Heart left ventricle (tissue), 16 donors: Measurements from ENCODE around the gene CCSER1. TPM values are rescaled to one million over a fixed set of nuclear protein-coding genes. Genes with fewer than 3 reads are reported as not detected.

Source experiments
- ATAC-seq, 4 donors: fragments of 200-7000 bp; cut with Tn5 transposase; one replicate each; pipeline ENCODE4 v1.9.1; 2020 to 2022; ENCODE audit warnings: moderate library complexity in 4 of 4, mild to moderate bottlenecking in 3 of 4, moderate number of reproducible peaks in 1 of 4
- DNase-seq, 5 donors: peaks; one replicate each; pipeline ENCODE4 v3.0.0-alpha.2; 2020
- H3K27ac ChIP-seq, 12 donors: fragments of 200-600 bp; sonication (generic) in 4 of 12; one replicate each; pipeline versions ENCODE4 v1.5.0 to v1.8.0; 2016 to 2022; ENCODE audit warnings: mild to moderate bottlenecking in 2 of 12
- H3K27me3 ChIP-seq, 9 donors: fragments of 200-600 bp; sonication (generic) in 2 of 9; one replicate each; pipeline versions ENCODE4 v1.5.1 to v1.8.0; 2016 to 2022; ENCODE audit warnings: mild to moderate bottlenecking in 3 of 9
- H3K36me3 ChIP-seq, 9 donors: fragments of 200-600 bp; sonication (generic) in 2 of 9; one replicate each; pipeline versions ENCODE4 v1.5.0 to v1.8.0; 2018 to 2022; ENCODE audit warnings: mild to moderate bottlenecking in 2 of 9
- H3K4me1 ChIP-seq, 12 donors: fragments of 200-600 bp; sonication (generic) in 4 of 12; one replicate each; pipeline versions ENCODE4 v1.5.0 to v1.8.0; 2016 to 2022; ENCODE audit warnings: mild to moderate bottlenecking in 3 of 12
- H3K4me3 ChIP-seq, 12 donors: fragments of 200-600 bp; sonication (generic) in 4 of 12; one replicate each; pipeline versions ENCODE4 v1.5.0 to v1.8.0; 2017 to 2022; ENCODE audit warnings: mild to moderate bottlenecking in 9 of 12, moderate library complexity in 4 of 12
- H3K9me3 ChIP-seq, 12 donors: fragments of 200-600 bp; sonication (generic) in 4 of 12; one replicate each; pipeline versions ENCODE4 v1.5.0 to v1.8.0; 2016 to 2022; ENCODE audit warnings: mild to moderate bottlenecking in 1 of 12
- POLR2A ChIP-seq, 2 donors: fragments of 450-650 bp; IDR thresholded peaks; one replicate each; pipeline ENCODE4 v1.6.1; 2017; ENCODE audit warnings: antibody characterized with exemption in 2 of 2, mild to moderate bottlenecking in 2 of 2, moderate library complexity in 2 of 2
- WGBS, 4 donors: extraction: QIAGEN DNeasy Blood & Tissue Kit in 2 of 4; methylation state at CpG; one replicate each; pipeline versions ENCODE4 v1.1.5 to v1.1.7; 2013 to 2018; 5-methylcytosine and 5-hydroxymethylcytosine counted together
- intact Hi-C, 10 donors: fragments of 100-400 bp; cut with DNase I; formaldehyde crosslinking; loops; one replicate each; pipeline versions ENCODE4 v1.11.1 to v1.14.2; 2022
- polyA plus RNA-seq, 2 donors: library from polyadenylated mRNA; stranded (reverse); fragments of 200-250 nt; gene quantifications; one replicate each; pipeline ENCODE4 v1.2.3, GENCODE V29; 2013
- total RNA-seq, 9 donors: library from RNA; depleted of rRNA in 2 of 9; stranded (reverse); fragments of >200 nt in 2 of 9; fragmentation: NEBNext Ultra II Directional in 3 of 9; extraction: Animal tissue kit (Norgen Biotek cat#: 25700) in 3 of 9; gene quantifications; one replicate each; pipeline versions ENCODE4 v1.1.0 to v1.2.4, GENCODE V29; 2016 to 2023
- TF ChIP-seq, protein P1 (sequence below), 12 donors: fragments of 200-600 bp; sonication (generic) in 4 of 12; IDR thresholded peaks; one replicate each; pipeline versions ENCODE4 v1.5.0 to v1.8.0; 2018 to 2022; ENCODE audit warnings: antibody characterized with exemption in 12 of 12, mild to moderate bottlenecking in 5 of 12
- donor health status: ischemic (EF 13 %, LVEDD 7.1; RV severe dilation, severe dysfunction).
- donor health status: healthy with polysubstance abuse.
- donor health status: DM: no; HTN: yes; CAD: no.
- donor health status: DM: no; HTN: no; CAD: no.
- donor health status: ischemic (EF 25% LVEDD 6.9; RV normal size, moderate dysfunction).
- donor health status: ischemic (EF 25% LVEDD 5.7; RV mildly dilated, moderate dysfunction).
- donor health status: healthy.
- donor health status: DM: yes; HTN: yes; CAD: no.
- donor health status: ischemic (EF 35%, LVEDD 5.7; RV mildly dilated, moderate dysfunction).
- donor health status: nonischemic (EF 11% LVEDD 7.7; RV severe dilation, severe dysfunction).
- donor health status: DM: yes; HTN: yes; CAD: no.
- donor health status: PGD.
- donor health status: ischemic (EF 29% LVEDD 5.4; RV normal size, mild dysfunction).
- donor health status: nonischemic (EF 23%, LVEDD 6.1; RV moderate dilation, normal function).

Gene CCSER1
- total and polyA plus RNA-seq, 11 donors = 2.5 to 15.8 (median 12.2) TPM

DNA sequence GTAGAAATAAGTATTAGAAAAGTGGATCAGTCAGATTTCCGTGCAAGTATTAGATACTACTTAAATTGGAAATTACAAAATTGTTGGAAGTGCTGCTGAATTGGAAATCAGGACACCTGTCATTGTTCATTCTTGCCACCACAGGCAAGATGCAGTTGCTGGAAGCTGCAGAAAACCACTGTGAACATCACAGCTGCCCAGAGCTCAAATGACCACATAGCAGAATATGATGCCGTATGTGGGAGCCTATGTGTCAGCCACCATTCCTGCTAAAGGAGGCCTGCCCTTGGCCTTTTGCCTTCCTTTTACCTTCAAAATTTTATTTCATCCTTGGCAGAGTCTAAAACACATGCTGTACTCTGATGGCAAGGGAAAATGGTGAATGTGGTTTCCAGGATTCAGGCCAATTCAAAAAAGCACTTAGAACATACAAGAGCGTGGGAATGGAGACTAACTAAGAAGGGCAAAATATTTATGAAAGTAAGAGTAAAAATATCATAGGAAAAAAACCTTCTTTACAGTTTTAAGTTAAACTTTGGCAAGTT, 1171.0 kb downstream of the CCSER1 start:
- intact Hi-C loops = no loop called here
- TF ChIP-seq POLR2A (IDR thresholded peaks at IDR 0.05) = no peak
- TF ChIP-seq, protein P1, sequence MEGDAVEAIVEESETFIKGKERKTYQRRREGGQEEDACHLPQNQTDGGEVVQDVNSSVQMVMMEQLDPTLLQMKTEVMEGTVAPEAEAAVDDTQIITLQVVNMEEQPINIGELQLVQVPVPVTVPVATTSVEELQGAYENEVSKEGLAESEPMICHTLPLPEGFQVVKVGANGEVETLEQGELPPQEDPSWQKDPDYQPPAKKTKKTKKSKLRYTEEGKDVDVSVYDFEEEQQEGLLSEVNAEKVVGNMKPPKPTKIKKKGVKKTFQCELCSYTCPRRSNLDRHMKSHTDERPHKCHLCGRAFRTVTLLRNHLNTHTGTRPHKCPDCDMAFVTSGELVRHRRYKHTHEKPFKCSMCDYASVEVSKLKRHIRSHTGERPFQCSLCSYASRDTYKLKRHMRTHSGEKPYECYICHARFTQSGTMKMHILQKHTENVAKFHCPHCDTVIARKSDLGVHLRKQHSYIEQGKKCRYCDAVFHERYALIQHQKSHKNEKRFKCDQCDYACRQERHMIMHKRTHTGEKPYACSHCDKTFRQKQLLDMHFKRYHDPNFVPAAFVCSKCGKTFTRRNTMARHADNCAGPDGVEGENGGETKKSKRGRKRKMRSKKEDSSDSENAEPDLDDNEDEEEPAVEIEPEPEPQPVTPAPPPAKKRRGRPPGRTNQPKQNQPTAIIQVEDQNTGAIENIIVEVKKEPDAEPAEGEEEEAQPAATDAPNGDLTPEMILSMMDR (IDR thresholded peaks at IDR 0.05) = no peak
- WGBS, 4 donors = 82 to 89% (median 85%) methylated on average over 3 of the region's 3 CpGs
- Histone ChIP-seq H3K4me3 (no peak overlapping the region), H3K36me3 (no peaks in the 10 kb centered on the region), H3K27me3 (no peaks in the 10 kb centered on the region), H3K4me1 (no peaks in the 10 kb centered on the region), H3K9me3 (no peaks in the 10 kb centered on the region), H3K27ac (no peak overlapping the region)
- ATAC-seq (no peak), DNase-seq (no peak)

DNA sequence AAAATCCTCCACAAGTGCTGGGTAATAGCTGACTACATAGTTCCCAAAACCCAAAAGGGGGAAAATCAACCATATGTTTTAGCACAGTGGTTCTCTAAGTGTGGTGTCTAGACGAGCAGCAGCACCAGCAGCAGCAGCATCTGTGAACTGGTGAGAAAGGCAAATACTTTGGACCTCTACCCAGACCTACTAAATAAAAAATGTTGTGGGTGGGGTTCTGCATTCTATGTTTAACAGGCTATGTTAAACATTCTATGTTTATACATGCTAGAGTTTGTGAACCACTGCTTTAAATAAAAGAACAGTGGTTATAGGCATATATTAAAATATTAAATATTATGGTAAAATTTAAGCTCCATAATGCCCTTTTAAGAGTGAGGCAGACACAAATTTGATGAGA, 1171.6 kb downstream of the CCSER1 start:
- H3K4me1 ChIP-seq = no peaks in the 10 kb centered on the region
- no peaks in the 10 kb centered on the region for H3K9me3 ChIP-seq
- H3K27ac ChIP-seq = no peak overlapping the region
- no peak for ATAC-seq
- no peak overlapping the region for H3K4me3 ChIP-seq
- no peak for TF ChIP-seq POLR2A (IDR thresholded peaks at IDR 0.05)
- TF ChIP-seq, protein P1 (IDR thresholded peaks at IDR 0.05) = no peak
- intact Hi-C loops = no loop called here
- no peaks in the 10 kb centered on the region for H3K27me3 ChIP-seq
- WGBS, 4 donors = 46 to 64% (median 50%) methylated on average over 1 of the region's 1 CpG
- no peak for DNase-seq
- no peaks in the 10 kb centered on the region for H3K36me3 ChIP-seq

- no peak for ATAC-seq
- Histone ChIP-seq H3K27ac (no peak overlapping the region), H3K27me3 (no peaks in the 10 kb centered on the region), H3K9me3 (no peaks in the 10 kb centered on the region), H3K36me3 (no peaks in the 10 kb centered on the region), H3K4me3 (no peak overlapping the region), H3K4me1 (no peaks in the 10 kb centered on the region)
- intact Hi-C loops = no loop called here
- TF ChIP-seq, protein P1 (IDR thresholded peaks at IDR 0.05) = no peak
- TF ChIP-seq POLR2A (IDR thresholded peaks at IDR 0.05) = no peak
- no peak for DNase-seq
- WGBS, 4 donors = 66 to 73% (median 68%) methylated on average over 2 of the region's 2 CpGs
Measured at GRCh38 chr4:91302120-91302519, 1174.9 kb downstream of the CCSER1 start.

- WGBS, 4 donors = 69 to 76% (median 72%) methylated on average over 3 of the region's 3 CpGs
- ATAC-seq (no peak), DNase-seq (no peak)
- H3K4me3 ChIP-seq = no peak overlapping the region
- H3K36me3 ChIP-seq = no peaks in the 10 kb centered on the region
- no peaks in the 10 kb centered on the region for H3K9me3 ChIP-seq
- H3K4me1 ChIP-seq = no peaks in the 10 kb centered on the region
- TF ChIP-seq, protein P1 (IDR thresholded peaks at IDR 0.05) = no peak
- TF ChIP-seq POLR2A (IDR thresholded peaks at IDR 0.05) = no peak
- intact Hi-C loops = no loop called here
- H3K27ac ChIP-seq = no peak overlapping the region
- H3K27me3 ChIP-seq = no peaks in the 10 kb centered on the region
Measured at GRCh38 chr4:91304292-91304691, 1177.1 kb downstream of the CCSER1 start.
